ENCODE measurements around the gene IDH3G. TPM values are rescaled to one million over a fixed set of nuclear protein-coding genes. Genes with fewer than 3 reads are reported as not detected.

The IDH3G gene
- total and polyA plus RNA-seq, 2 donors (not counting 3 experiments of a cell fraction or from before 2014, with no cell fraction given), result 57.7 to 116 TPM

DNA sequence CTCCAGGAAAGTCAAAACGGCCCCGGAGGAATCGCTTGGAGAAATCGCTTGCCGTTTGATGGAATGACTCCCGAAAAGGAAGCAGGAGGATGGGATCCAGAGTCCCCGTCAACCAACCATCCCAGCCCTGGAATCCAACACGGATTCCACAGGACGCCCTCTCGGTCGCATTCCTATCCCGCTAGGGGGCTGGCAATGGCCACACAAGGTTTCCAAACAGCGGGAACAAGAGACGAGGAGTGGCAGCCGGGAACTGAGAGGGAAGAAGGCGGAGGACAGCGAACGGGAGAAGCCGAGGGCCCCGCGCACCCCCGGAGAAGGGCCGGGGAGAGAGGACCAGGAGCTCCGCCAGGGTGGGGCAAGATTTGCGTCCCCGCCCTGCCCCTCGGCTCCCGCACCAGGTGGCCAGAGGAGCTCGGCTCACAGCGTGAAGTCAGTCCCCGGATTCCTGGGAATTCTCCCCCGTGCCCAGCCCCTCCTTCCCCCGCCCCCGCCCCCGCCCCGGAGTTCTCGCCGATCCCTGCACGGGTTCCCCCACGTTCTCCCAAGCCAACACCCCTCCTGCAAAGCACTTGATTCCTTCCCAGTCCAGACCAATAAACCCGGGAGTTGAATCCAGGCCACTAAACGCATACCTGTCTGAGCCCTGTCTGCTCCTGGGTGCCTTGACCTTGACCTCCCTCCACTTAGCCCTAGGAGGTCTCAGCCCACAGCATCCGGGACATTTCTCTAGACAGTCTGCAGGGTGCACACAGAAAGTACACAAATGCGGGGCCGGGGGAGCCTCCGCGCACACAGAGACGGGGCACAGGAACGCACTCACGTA, 34.8 kb upstream of the IDH3G start:
- peak; percentile 75 for FAIRE-seq
- ChIA-PET CTCF (no interaction called here), POLR2A (no interaction called here)
- TF ChIP-seq JUN (IDR thresholded peaks at IDR 0.05; ENCODE audit: borderline replicate concordance, insufficient read depth, insufficient read length, low read depth) (no peak), EZH2 (IDR thresholded peaks at IDR 0.05; ENCODE audit: borderline replicate concordance, low read depth, low read length, severe bottlenecking) (no peak), MYC (IDR thresholded peaks at IDR 0.05; ENCODE audit: low read depth, low read length) (no peak)
- no peaks in the 10 kb centered on the region for H3K36me3 ChIP-seq (ENCODE audit: control insufficient read depth in 2 of 2, extremely low read depth in 1 of 2, insufficient read depth in 2 of 2, low read length in 2 of 2)
- dilution Hi-C loops (cut with MboI; ENCODE audit: extremely low pct_ligation_motif_present, low sequenced_read_pairs), result no loop called here
- H3K27ac ChIP-seq (ENCODE audit: insufficient read depth, low read depth, low read length), result no peak overlapping the region
- H3K79me2 ChIP-seq (ENCODE audit: control insufficient read depth, insufficient read depth, low read length), result no peaks in the 10 kb centered on the region
- no peak overlapping the region for H3K4me3 ChIP-seq (replicated peaks in 1 of 3; ENCODE audit: insufficient read depth in 1 of 3, low read depth in 1 of 3, low read length in 3 of 3)
- no peaks in the 10 kb centered on the region for H3K4me1 ChIP-seq (ENCODE audit: control insufficient read depth, extremely low read depth, insufficient read depth, low read length)
- H4K20me1 ChIP-seq (replicated peaks; ENCODE audit: control insufficient read depth, extremely low read depth, insufficient read depth, low read length), result no peaks in the 10 kb centered on the region
- H3K9me3 ChIP-seq (replicated peaks; ENCODE audit: control insufficient read depth, insufficient read depth, low read length), result no peaks in the 10 kb centered on the region
- intact Hi-C loops (cut with micrococcal nuclease), result no loop called here
- no peaks in the 10 kb centered on the region for H3K9me1 ChIP-seq (replicated peaks; ENCODE audit: control insufficient read depth, extremely low read depth, insufficient read depth, low read length)
- no peak for DNase-seq (ENCODE audit: low read depth, low spot score)
- no peak overlapping the region for H2AFZ ChIP-seq (ENCODE audit: low read depth, low read length)
- H3K27me3 ChIP-seq (ENCODE audit: control insufficient read depth in 2 of 2, insufficient read depth in 2 of 2, low read length in 2 of 2), result peaks cover 33 to 38% of the 10 kb centered on the region in 2 experiments
- H3K9ac ChIP-seq (replicated peaks; ENCODE audit: extremely low read depth, insufficient read depth, low read length), result no peak overlapping the region
- BruUV-seq (replicated peaks), result no TSS peak
- H3K4me2 ChIP-seq (ENCODE audit: insufficient read depth, low read length), result no peak overlapping the region

DNA sequence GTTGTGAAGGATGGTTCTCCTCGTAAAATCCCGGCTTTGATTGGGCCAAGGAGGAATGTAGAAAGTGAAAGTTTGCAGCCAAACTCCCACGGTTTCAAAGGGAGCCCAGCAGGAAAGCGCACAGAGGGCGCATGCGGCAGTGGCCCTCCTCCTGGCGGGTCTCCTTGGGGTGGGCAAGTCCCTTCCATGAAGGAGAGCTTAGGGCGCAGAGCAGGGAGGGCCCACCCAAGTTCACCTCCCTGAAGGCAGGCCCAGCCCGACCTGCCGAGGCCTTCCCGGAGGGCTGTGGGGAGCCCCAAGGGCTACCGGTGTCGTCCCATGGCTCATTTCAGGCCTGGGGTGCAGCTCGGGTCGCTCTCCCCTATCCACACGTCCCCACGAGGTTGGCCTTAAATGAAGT, 34.1 kb upstream of the IDH3G start:
- Histone ChIP-seq H3K4me3 (replicated peaks in 1 of 3; ENCODE audit: insufficient read depth in 1 of 3, low read depth in 1 of 3, low read length in 3 of 3) (no peak overlapping the region), H3K9me3 (replicated peaks; ENCODE audit: control insufficient read depth, insufficient read depth, low read length) (no peaks in the 10 kb centered on the region), H3K27me3 (ENCODE audit: control insufficient read depth in 2 of 2, insufficient read depth in 2 of 2, low read length in 2 of 2) (peaks cover 33 to 38% of the 10 kb centered on the region in 2 experiments), H3K79me2 (ENCODE audit: control insufficient read depth, insufficient read depth, low read length) (no peaks in the 10 kb centered on the region), H3K9me1 (replicated peaks; ENCODE audit: control insufficient read depth, extremely low read depth, insufficient read depth, low read length) (no peaks in the 10 kb centered on the region), H3K36me3 (ENCODE audit: control insufficient read depth in 2 of 2, extremely low read depth in 1 of 2, insufficient read depth in 2 of 2, low read length in 2 of 2) (no peaks in the 10 kb centered on the region), H3K9ac (replicated peaks; ENCODE audit: extremely low read depth, insufficient read depth, low read length) (no peak overlapping the region), H3K27ac (ENCODE audit: insufficient read depth, low read depth, low read length) (no peak overlapping the region), H4K20me1 (replicated peaks; ENCODE audit: control insufficient read depth, extremely low read depth, insufficient read depth, low read length) (no peaks in the 10 kb centered on the region), H3K4me1 (ENCODE audit: control insufficient read depth, extremely low read depth, insufficient read depth, low read length) (no peaks in the 10 kb centered on the region), H2AFZ (ENCODE audit: low read depth, low read length) (no peak overlapping the region), H3K4me2 (ENCODE audit: insufficient read depth, low read length) (no peak overlapping the region)
- FAIRE-seq (no peak), DNase-seq (ENCODE audit: low read depth, low spot score) (no peak)
- CTCF ChIA-PET, result no interaction called here
- BruUV-seq (replicated peaks), result no TSS peak
- POLR2A ChIA-PET, result no interaction called here
- dilution Hi-C loops (cut with MboI; ENCODE audit: extremely low pct_ligation_motif_present, low sequenced_read_pairs), result no loop called here
- intact Hi-C loops (cut with micrococcal nuclease), result no loop called here
- TF ChIP-seq EZH2 (IDR thresholded peaks at IDR 0.05; ENCODE audit: borderline replicate concordance, low read depth, low read length, severe bottlenecking), result peak; percentile 17
- TF ChIP-seq GATA2 (IDR thresholded peaks at IDR 0.05; ENCODE audit: insufficient read depth, insufficient read length, low read depth, low read length), result no peak

All from endothelial cell of umbilical vein (primary cell).